ENCODE data around the gene JHY.
A peak's percentile ranks its signal among the peaks of the same experiment; 100 is the strongest.

The JHY gene

GRCh38 chr11:122872046-122872445 lies 10.5 kb upstream of the JHY start:
- no peak for DNase-seq

- no peak for DNase-seq
These were observed 7.6 kb upstream of the JHY start for GRCh38 chr11:122874991-122875390.

- no peak for DNase-seq
These were observed 4.8 kb upstream of the JHY start for GRCh38 chr11:122877732-122878131.

GRCh38 chr11:122879785-122880184 lies 2.8 kb upstream of the JHY start:
- no peak for DNase-seq

DNA sequence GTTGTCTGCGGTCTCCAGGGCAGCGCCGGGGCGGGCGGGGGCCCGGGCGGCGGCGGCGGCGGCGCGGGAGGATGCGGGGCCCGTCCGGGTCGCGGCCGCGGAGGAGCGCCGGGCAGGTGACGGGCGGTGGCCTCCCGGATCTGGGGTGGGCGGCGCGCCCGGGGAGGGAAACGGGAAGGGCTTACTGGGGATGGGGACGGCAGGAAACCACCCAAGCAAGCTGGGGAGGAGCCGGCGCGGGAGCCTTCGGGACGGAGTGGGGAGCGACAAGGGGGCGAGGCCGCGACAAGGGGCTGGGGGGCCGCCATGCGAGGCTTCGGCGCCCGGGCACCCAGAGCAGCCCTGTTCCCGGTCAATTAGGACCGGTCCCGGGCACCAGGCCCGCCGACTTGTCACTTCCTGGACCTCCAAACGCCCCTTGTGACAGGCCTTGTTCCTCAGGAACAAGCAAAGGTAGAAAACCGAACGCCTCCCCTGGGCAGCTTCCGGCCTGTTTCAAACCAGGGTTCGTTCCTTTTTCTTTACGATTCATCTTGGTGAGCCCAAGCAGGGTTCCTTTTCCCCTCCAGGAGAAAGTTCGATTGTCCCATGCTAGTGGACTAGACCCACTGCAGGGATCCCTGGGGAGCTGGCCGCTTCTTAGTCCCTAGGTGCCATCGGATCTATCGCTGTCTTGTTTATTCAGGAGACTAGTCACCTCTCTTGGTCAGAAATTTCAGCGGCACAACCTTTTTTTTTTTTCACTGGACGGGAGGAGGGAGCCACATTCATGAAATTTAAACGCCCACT lies 492 bp downstream of the JHY start:
- DNase-seq, result no peak

- no peak for DNase-seq
These were observed 1.1 kb downstream of the JHY start for GRCh38 chr11:122883646-122883979.

DNA sequence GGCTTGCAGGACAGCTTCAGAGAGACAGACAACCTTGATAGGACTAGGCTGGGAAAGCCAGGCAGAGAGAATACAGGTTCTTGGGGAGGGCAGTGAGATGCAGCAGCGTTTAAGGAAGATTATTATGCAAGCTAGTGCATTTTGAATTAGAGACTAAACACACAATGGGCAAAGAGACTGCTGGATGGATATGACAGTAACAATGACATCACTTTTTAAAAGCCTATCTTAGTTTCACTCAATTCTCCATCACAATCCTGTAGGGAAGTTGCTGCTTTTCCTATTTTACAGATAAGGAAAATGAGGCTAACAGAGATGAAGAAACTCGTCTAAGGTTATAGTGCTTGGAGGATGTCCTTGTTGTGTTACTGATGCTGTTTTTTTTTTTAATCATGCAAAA lies 5.6 kb downstream of the JHY start:
- DNase-seq, result no peak

- peak in 1 of 2 experiments; percentile 16 for DNase-seq
These were observed 10.6 kb downstream of the JHY start for GRCh38 chr11:122893131-122893530.

DNA sequence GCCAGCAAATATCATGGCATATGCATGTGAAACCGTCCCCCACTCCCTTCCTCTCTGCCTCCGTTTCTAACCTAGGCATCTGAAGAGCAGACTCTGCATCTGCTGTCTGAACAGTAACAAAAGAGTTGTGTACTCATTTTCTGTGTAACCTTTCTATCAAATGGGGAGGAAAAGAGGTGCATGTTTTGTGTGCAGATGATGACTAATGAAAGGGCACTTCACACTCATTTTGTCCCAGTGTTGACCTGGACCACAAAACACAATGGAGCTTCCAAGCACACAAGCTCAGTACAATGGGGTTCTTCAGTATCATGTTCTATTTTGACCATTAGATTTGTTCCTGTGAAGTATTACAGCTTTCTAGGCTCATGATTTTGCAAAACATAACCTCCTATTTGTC lies 13.0 kb downstream of the JHY start:
- DNase-seq, result no peak

DNA sequence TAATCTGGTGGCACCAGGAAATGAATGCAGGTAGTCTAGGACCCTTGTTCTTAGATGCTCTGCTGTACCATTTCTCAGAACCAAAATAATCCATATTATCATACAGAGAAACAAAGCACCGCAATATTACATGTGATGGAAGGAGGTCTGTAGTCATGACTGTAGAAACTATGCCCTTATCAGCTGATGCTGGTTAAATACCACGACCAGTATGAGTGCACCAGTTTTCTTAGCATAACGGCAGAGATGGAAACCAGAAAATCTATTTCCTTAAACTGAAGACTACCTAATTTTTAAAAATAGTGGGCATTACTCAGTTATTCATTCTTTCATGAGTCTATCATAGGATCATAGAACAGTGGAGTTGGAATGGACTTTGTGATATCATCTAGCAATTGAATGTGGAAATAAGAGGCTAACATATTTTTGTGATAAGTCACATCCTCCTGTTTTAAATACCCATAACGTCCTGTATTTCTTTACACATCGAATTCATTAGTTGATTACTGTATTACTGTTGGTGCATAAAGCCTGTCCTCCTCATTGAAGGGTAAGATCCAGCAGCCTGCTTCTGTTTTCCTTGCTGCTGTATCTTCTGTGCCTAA lies 15.1 kb downstream of the JHY start:
- no peak for DNase-seq

GRCh38 chr11:122898799-122899198 lies 16.2 kb downstream of the JHY start:
- DNase-seq, result no peak

DNA sequence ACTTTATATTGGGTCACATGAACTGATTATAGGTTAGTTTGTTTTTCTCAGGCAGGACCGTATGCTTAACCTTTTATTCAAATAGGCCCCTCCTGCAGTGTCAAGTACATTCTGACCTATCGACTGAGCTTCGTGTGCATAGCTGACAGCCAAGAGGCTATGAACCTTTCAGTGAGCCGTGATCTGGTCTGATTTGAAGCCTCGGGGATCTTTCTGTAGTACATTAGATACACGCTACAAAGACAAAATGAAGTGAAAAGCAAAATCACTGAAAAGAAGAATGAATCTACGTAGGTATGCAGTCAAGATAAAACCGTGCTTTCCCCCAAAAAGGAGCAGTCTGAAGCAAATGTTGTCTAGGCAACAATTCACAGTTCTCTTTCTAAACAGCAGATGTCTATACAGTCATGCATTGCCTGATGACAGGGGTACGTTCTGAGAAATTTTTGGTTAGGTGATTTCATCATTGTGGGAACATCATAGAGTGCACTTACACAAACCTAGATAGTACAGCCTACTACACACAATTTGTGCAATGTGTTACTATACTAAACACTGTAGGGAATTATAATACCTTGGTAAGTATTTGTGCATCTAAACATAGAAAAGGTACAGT lies 18.1 kb downstream of the JHY start:
- no peak for DNase-seq

- no peak for DNase-seq
These were observed 20.4 kb downstream of the JHY start for GRCh38 chr11:122902951-122903350.

- peak in 1 of 2 experiments; percentile 12 for DNase-seq
These were observed 28.2 kb downstream of the JHY start for GRCh38 chr11:122910775-122911174.

DNA sequence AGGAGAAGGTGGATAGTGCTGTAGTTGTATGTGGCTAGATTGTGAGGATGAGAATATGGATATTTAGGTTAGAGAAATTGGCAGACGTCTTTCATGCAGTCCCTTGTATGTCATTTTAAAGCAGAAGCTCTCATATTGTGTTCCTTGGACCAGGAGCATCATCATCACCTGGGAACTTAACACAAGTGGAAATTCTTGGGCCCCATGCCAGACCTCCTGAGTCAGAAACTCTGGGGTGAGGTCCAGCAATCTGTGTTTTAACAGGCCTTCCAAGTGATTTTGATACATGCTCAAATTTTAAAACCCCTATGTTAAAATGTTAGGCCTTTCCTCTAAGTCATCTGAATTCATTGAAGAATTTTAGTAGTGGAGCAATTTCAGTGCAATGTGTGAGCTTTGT lies 34.8 kb downstream of the JHY start:
- no peak for DNase-seq

GRCh38 chr11:122918734-122919133 lies 36.2 kb downstream of the JHY start:
- no peak for DNase-seq

- DNase-seq, result no peak
These were observed 38.0 kb downstream of the JHY start for GRCh38 chr11:122920579-122920978.

DNA sequence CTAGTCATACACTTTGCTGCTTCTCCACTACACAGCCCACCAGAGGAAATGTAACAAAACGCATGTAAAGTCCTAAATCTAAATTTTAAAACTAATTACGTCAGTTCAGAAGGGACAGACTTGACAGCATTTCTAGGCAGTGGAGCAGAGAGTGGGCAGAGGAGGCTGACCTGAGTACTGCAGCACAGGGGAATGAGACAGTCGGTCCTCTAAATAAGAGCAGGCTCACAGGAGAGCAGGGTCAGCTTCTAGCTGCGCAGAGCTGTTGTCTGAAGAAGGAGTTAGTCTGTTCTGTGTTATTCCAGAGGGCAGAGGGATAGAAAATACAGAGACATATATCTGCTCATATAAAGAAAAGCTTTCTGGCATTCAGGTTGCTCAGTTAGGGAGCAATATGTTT lies 40.3 kb downstream of the JHY start:
- no peak for DNase-seq

GRCh38 chr11:122923302-122923701 lies 40.7 kb downstream of the JHY start:
- DNase-seq, result no peak

GRCh38 chr11:122931510-122931909 lies 49.0 kb downstream of the JHY start:
- DNase-seq, result no peak

GRCh38 chr11:122933416-122933815 lies 50.9 kb downstream of the JHY start:
- no peak for DNase-seq

DNA sequence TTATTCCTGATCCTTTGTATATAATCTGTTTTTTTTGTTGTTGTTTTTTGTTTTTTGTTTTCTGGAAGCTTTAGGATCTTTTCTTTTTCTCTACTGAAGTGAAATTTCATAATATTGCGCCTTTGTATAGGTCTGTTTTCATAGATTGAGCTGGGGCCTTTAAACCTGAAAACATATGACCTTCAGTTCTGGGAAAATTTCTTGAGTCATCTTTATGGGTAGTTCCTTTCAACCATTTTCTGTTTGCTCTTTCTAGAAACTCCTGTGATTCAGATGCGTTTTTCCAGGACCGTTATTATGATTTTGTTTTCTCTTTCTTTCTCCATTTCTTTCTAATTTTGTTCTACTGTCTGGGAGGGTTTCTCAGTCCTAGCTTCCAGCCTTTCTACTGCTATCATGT lies 55.4 kb downstream of the JHY start:
- DNase-seq, result no peak

- no peak for DNase-seq
These were observed 56.0 kb downstream of the JHY start for GRCh38 chr11:122938557-122938956.

- DNase-seq, result no peak
These were observed 68.7 kb downstream of the JHY start for GRCh38 chr11:122951211-122951610.

GRCh38 chr11:122954455-122954854 lies 71.9 kb downstream of the JHY start:
- no peak for DNase-seq
